NCI-H526 (cell line): ENCODE data around the gene OXLD1.

Source experiments
- DNase-seq, 2 experiments: peaks; one replicate each; lab custom pipeline; 2025; lab: John Stamatoyannopoulos, UW

OXLD1 gene

DNA sequence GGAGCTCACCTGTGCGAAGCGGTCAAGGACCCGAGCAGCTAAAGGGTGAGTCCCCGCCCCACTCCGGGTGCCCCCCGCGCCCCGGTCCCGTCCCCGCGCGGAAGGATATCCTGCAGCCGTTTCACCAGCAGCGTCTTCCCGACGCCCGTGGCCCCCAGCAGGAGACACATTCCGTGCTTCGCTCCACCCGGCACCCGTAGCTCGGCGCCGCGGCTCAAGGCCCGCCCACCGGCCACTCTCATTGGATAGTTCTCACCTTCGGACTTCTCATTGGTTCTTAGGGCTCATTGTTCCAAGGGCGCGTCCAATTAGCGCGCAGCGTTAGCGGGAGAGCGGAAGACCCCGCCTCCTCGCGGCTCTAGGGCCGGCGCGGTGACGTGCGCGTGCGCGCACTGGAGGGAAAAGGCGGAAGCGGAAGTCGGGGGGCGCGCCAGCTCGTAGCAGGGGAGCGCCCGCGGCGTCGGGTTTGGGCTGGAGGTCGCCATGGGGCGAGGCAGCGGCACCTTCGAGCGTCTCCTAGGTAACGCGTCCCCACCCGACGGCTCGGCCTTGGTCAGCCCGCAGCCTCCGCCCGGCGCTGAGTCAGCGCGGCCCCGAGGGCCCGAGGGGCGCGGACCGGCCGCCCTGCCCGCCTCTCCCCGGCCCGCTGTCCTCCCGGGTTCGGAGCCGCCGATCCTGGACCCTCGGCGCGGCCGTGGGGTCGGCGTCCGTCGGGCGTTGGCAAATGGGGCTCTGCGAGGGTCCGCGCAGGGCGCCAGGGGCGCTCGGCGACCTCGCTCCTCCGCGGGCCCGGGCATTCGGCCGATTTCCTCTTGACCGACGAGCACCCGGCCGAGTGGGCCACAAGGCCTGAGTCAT is 17.4 kb upstream of the OXLD1 start, which contains the start of the genes ARL16 and HGS:
Gene ARL16 (minus strand): TSS at position 214 of the 858 bp plus-strand sequence. CDS start 44 bp downstream, at position 170.
Gene HGS (plus strand): TSS at position 428 of the 858 bp plus-strand sequence. CDS start 56 bp downstream, at position 484.
- DNase-seq: peak; percentile 97 to 99

DNA sequence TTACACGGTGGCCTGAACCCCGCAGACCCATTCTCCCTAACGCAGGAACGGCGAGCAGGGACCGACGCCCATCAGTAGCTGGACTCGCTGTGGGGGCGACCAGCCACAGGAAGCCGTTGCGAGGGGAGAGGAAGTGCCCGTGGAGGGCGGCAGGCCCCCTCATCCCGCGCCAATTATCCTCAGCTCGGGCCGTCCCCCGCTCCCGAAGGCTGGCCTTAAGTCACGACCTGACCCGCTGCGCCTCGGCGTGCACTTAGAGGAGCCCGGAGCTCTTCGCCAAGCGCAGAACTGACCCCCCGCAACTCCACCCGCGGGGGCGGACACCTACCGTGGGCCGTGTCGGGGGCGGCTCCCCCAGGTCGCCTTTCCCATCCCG is 16.8 kb upstream of the OXLD1 start:
- no peak for DNase-seq

- no peak for DNase-seq
These were observed 16.3 kb upstream of the OXLD1 start for GRCh38 chr17:81682565-81683207.

DNA sequence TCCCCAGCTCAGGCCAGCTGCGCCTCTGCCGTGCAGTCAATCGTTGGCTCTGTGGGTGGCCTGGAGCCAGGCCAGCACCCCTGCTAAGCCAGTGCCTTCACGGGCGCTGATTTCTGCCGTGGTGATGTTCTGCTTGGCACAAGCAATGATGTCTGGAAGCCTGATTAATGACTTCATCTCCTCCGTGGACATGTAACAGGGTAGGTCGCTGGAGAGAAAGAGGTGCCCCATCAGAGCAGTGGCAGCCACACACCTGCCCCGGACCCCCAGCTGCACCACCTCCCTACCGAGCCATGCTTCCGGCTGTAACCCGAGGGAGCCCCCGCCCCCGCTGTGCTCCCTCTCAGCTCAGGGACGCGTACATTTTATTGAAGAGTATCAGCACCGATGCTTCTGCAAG is 15.3 kb upstream of the OXLD1 start:
- no peak for DNase-seq

DNA sequence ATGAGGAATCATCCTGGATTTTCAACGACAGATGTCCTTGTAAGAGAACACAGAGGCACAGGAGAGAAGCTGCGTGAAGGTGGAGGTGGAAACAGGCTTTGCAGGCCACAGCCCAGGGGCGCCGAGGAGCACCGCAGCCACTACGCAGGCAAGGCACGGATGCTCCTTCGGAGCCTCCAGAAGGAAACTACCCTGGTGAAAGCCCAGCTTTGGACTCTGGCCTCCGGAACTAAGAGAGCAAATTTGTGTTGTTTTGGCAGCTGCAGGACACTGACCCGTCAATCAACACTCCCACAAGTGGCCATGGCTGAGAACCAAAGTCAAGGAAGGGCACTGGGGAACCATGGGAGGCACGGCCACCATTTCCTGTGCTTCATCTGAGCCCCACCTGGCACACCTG is 13.7 kb upstream of the OXLD1 start:
- DNase-seq: no peak

- peak in 1 of 2 experiments; percentile 16 for DNase-seq
These were observed 10.5 kb upstream of the OXLD1 start for GRCh38 chr17:81676906-81677305.

DNA sequence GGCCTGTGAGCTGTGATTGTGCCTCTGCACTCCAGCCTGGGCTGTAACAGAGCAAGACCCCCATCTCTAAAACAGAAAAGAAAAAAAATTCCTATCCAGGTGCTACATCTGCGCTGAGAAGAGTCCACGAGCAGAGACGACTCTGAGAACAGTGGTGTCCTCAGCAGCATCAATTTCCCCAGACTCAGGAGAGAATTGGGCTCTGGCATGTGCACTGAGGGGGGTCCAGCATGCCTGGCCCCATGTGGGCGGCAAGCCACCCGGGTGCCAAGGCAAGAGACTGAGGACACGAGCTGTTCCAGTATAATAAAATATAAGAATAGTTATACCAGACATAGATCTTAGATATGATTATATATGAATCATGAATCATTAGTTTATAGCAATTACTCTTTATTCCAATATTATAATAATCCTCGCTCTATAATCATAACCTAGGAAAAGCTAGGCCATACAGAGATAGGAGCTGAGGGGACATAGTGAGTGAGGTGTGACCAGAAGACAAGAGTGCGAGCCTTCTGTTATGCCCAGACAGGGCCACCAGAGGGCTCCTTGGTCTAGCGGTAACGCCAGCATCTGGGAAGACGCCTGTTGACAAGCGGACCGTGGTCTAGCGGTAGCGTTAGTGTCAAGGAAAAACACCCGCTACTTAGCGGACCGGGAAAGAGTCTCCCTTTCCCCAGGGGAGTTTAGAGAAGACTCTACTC is 9.3 kb upstream of the OXLD1 start:
- DNase-seq: peak; percentile 32 to 35

GRCh38 chr17:81673561-81674258 is 7.3 kb upstream of the OXLD1 start:
- DNase-seq: no peak

- DNase-seq: no peak
These were observed 6.5 kb upstream of the OXLD1 start for GRCh38 chr17:81672954-81673353.

DNA sequence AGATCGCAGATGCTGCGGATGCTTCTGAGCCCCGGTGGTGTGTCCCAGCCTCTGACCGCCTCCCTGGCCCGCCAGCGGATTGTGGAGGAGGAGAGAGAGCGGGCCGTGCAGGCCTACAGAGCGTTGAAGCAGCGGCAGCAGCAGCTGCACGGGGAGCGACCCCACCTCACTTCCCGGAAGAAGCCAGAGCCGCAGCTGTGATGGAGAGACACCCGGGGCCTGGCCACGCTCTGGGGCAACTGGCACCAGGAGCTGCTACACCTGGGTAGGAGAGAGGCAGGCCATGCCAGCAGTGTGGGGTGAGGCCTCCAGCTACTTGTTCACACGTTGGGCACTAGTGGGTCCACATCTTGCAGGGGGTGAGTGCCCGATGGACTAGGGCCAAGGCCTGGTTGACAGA is 6.1 kb upstream of the OXLD1 start:
- no peak for DNase-seq

DNA sequence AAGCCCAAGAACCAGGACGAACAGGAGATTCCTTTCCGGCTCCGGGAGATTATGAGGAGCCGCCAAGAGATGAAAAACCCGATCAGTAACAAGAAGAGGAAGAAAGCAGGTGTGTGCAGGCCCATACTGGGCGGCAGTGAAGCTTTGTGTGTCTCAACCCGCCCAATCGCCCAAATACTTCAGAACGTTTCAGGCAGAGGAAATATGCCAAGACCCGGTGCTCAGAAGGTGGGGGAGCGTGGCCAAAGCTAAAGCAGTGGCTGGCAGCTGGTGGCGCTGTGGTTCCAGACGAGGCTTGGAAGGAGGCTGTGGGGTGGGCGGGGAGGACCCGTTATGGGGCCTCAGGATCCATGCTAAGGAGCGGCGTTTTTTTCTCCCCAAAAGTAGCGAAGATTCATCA is 1.3 kb upstream of the OXLD1 start:
- peak in 1 of 2 experiments; percentile 29 for DNase-seq

DNA sequence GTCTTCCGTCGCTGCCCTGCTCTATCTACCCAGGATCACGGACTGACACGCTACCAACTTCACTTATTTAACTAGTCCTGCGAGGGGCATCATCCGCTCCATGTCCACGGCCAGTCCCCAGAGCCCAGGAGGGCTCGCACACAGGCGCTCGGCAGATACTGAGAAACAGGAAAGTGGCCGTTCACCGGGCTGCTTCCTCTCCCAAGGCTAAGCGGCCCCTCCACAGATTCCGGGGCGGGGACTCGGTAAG is 388 bp downstream of the OXLD1 start:
- peak in 1 of 2 experiments; percentile 76 for DNase-seq

GRCh38 chr17:81665205-81666091 is 957 bp downstream of the OXLD1 start:
- peak in 1 of 2 experiments; percentile 37 for DNase-seq

- DNase-seq: no peak
These were observed 2.3 kb downstream of the OXLD1 start for GRCh38 chr17:81664051-81664470.

- no peak for DNase-seq
These were observed 4.4 kb downstream of the OXLD1 start for GRCh38 chr17:81662002-81662401.

DNA sequence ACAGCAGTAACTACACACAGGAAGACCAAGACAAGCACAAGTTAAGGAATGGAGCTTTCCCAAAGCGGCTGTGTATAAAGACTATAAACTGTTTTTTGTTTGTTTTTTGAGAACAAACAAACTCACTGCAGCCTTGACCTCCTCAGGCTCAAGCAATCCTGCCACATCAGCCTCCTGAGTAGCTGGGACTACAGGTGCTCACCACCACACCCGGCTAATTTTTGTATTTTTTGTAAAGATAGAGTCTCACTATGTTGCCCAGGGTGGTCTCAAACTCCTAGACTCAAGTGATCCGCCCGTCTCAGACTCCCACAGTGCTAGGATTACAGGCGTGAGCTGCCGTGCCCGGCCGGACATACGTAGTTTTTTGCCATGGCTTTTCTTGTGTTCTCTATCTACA is 6.0 kb downstream of the OXLD1 start:
- no peak for DNase-seq

DNA sequence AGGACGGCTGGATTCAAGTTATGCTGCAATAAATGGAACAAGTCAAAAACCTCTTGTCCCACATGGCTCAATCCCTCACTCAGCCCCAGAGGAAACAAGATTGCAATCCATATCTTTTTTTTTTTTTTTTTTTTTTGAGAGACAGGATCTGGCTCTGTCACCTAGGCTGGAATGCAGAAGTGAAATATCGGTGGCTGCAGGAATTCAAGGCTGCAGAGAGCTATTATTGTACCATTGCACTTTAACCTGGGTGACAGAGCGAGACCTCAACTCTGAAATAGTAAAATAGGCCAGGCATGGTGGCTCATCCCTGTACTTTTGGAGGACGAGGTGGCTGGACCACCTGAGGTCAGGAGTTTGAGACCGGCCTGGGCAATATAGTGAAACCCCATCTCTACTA is 7.4 kb downstream of the OXLD1 start:
- DNase-seq: peak in 1 of 2 experiments; percentile 66

- DNase-seq: no peak
These were observed 9.6 kb downstream of the OXLD1 start for GRCh38 chr17:81656835-81657234.

GRCh38 chr17:81656118-81656743 is 10.2 kb downstream of the OXLD1 start, which contains the start of gene PDE6G:
Gene PDE6G (minus strand): TSS chr17:81656542. CDS start chr17:81653305, 3,237 bp downstream.
- DNase-seq: no peak

DNA sequence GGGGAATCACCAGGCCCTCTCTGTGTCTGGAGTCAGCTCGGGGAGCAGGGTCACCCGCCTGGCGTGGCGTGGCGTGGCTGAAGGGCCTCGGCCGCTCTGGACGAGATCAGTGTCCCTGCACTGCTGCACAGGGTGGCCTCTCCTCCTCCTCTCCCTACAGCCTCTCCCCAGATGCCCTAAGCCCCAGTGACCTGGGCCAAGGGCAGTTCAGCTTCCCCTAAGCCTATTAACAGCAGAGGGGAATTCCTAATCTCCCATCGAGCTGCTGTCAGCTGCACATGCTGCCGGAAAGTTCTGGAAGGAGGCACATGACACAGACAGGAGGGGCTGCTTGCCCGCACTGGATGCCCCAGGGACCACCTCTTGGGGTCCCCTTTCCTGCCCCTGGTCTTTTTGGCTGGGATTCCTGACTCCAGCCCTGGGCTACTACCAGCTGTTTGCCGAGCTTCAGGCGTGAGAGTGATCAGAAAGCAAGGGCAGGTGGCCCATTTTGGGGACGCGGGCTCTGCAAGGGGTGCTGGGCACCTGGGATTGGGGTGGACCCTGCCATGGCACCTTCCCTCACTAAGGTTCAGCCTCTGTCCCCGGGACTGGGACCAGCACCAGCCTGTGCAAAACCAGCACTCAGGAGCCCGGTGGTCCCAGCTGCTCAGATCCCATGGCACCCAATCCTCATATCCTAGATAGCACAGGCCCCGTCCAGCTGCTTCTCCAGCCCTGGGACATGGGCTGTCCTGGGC is 10.9 kb downstream of the OXLD1 start:
- DNase-seq: no peak
